Lower leg skin (tissue), 3 donors: ENCODE results near the gene ZFPM1.

Source experiments
- POLR2A ChIP-seq, 2 donors: fragments of 450-650 bp; IDR thresholded peaks; one replicate each; pipeline ENCODE4 v1.6.1; 2016 to 2017; ENCODE audit warnings: antibody characterized with exemption in 2 of 2, mild to moderate bottlenecking in 1 of 2, moderate library complexity in 1 of 2
- TF ChIP-seq, protein P1 (sequence below), 3 donors: fragments of 450-650 bp; IDR thresholded peaks; one replicate each; pipeline ENCODE4 v1.5.1; 2016; ENCODE audit warnings: antibody characterized with exemption in 3 of 3, mild to moderate bottlenecking in 3 of 3, moderate library complexity in 2 of 3

DNA sequence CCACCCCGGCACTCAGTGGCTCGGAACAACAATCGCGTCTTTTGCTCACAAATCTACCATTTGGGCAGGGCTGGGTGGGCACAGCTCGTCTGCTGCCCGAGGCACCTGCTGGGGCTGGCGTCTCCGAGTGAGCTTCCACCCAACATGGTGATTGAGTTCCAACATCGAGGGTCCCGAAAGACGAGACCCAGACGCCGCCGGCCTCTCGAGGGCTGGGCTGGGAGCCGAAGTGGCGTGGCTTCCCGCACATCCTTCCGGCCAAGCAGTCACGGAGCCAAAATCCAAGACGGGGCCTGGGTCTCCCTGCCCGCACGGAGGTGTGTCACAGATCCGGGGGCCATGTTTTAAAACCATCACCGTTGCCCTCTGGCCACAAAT is 7.5 kb upstream of the ZFPM1 start:
- TF ChIP-seq, protein P1, sequence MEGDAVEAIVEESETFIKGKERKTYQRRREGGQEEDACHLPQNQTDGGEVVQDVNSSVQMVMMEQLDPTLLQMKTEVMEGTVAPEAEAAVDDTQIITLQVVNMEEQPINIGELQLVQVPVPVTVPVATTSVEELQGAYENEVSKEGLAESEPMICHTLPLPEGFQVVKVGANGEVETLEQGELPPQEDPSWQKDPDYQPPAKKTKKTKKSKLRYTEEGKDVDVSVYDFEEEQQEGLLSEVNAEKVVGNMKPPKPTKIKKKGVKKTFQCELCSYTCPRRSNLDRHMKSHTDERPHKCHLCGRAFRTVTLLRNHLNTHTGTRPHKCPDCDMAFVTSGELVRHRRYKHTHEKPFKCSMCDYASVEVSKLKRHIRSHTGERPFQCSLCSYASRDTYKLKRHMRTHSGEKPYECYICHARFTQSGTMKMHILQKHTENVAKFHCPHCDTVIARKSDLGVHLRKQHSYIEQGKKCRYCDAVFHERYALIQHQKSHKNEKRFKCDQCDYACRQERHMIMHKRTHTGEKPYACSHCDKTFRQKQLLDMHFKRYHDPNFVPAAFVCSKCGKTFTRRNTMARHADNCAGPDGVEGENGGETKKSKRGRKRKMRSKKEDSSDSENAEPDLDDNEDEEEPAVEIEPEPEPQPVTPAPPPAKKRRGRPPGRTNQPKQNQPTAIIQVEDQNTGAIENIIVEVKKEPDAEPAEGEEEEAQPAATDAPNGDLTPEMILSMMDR (IDR thresholded peaks at IDR 0.05): no peak
- no peak for TF ChIP-seq POLR2A (IDR thresholded peaks at IDR 0.05)
